ENCODE results near the gene HOXD12. TPM values are rescaled to one million over a fixed set of nuclear protein-coding genes. Genes with fewer than 3 reads are reported as not detected.

HOXD12 gene, protein sequence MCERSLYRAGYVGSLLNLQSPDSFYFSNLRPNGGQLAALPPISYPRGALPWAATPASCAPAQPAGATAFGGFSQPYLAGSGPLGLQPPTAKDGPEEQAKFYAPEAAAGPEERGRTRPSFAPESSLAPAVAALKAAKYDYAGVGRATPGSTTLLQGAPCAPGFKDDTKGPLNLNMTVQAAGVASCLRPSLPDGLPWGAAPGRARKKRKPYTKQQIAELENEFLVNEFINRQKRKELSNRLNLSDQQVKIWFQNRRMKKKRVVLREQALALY
- total RNA-seq = not detected

DNA sequence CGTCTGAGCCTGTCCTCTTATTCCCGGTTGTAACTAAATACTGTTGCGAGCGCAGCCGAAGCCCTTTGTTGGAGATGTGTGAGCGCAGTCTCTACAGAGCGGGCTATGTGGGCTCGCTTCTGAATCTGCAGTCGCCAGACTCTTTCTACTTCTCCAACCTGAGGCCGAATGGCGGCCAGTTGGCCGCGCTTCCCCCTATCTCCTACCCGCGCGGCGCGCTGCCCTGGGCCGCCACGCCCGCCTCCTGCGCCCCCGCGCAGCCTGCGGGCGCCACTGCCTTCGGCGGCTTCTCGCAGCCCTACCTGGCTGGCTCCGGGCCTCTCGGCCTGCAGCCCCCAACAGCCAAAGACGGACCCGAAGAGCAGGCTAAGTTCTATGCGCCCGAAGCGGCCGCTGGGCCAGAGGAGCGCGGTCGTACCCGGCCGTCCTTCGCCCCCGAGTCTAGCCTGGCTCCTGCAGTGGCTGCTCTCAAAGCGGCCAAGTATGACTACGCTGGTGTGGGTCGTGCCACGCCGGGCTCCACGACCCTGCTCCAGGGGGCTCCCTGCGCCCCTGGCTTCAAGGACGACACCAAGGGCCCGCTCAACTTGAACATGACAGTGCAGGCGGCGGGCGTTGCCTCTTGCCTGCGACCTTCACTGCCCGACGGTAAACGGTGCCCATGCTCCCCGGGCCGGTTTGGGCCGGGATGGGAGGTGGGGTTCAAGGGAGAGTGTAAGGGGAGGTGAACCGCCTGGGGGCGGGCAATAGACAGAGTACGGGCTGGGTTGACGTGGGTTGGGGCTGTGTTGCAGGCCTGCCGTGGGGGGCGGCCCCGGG, at the start of gene HOXD12:
Gene HOXD12, plus strand, starts transcription at position 68 of the 819 bp plus-strand sequence. Its CDS starts 7 bp downstream, at position 75.

DNA sequence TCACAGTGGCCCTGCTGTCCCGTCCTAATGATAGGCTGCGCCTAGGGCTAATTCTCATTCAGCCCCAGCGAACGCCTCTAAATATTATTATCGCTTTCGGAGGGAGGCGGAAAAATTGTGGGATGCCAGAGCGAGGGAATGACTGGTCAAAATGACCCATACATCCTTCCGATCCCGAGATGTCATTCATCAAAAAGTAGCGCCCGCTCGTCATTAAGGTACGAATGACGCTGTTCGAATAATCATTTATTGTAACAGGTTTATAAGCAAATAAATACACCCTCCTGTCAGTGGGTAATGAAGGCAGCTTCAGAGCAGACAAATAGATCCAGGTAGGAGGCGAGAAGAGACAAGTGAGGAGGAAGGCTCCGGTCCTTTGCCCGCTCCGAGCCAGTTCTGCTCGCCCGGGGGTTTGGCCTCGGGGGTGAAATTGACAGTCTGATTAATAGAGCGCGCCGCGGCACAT, 15.8 kb upstream of the HOXD12 start, which contains the start of gene EVX2:
Gene EVX2, minus strand, starts transcription at position 167 of the 466 bp plus-strand sequence. CDS start 186 bp downstream, outside the sequence.

DNA sequence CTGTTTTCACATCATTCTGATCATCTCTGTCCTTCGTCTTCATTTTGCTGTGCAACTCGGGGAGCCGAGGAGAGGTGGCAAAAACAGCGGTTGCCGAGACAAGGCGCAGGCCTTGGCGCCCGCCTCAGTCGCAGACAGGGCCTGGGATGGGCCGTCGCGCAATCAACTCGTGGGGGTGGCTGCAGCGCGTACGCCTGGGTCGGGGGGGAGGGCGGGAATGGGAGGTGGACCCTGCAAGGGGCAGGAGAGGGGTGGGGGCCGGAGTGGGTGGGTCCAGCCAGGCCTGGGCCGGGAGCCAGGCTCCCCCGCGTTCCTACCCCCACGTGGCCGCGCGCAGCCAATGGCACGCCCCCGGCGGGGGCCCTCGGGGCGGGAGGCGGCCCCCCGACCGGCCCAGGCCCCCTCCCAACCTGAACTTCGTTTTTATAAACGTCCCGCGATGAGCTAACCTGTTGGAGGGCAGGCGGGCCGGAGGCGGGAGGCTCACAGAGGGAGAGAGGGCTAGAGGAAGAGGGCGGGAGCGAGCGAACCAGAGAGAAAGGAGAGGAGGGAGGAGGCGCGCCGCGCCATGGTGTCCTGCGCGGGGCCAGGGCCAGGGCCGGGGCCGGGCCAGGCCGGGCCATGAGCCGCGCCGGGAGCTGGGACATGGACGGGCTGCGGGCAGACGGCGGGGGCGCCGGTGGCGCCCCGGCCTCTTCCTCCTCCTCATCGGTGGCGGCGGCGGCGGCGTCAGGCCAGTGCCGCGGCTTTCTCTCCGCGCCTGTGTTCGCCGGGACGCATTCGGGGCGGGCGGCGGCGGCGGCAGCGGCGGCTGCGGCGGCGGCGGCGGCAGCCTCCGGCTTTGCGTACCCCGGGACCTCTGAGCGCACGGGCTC, 7.1 kb upstream of the HOXD12 start, which contains the start of gene HOXD13:
Gene HOXD13, plus strand, starts transcription at position 452 of the 875 bp plus-strand sequence. Its CDS starts 170 bp downstream, at position 622.

DNA sequence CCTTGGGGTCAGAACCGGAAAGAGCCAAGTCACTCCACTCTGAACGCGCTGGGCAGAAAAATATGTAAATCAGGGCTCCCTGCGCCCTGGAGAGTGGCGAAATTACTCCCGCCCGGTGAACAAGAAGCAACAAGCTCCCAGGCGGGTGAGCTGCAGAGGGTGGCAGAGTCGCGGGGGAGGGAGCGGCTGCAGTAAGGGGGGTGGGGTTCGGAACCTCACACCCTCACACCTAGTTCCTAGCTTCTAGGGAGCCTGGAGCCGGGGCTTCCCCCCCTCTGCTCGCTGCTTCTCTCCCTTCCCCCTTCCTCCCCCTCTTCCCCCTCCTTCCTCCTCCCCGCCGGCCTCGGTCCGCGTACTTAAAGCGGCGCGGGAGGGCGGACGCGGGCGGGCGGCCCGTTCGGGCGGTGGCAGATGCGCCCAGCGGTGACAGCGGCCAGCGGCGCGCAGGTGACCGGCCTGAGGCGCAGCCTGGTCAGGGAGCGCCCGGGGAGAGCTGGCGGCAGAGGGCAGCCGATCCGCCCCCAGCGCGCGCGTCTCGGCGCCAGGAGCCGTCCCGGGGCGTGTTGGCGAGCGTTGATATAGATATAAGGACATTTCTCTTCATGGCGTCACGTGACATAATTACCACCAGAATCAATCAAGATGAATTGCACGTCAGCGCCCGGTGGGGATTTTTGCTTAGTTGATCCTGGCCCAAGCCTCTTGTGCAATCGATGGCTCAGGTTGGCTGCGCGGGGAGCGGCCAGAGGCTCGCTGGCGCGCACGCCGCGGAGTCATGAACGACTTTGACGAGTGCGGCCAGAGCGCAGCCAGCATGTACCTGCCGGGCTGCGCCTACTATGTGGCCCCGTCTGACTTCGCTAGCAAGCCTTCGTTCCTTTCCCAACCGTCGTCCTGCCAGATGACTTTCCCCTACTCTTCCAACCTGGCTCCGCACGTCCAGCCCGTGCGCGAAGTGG, 7.3 kb downstream of the HOXD12 start, which contains the start of gene HOXD11:
Gene HOXD11, plus strand, starts transcription at position 700 of the 959 bp plus-strand sequence. Its CDS starts 76 bp downstream, at position 776.

DNA sequence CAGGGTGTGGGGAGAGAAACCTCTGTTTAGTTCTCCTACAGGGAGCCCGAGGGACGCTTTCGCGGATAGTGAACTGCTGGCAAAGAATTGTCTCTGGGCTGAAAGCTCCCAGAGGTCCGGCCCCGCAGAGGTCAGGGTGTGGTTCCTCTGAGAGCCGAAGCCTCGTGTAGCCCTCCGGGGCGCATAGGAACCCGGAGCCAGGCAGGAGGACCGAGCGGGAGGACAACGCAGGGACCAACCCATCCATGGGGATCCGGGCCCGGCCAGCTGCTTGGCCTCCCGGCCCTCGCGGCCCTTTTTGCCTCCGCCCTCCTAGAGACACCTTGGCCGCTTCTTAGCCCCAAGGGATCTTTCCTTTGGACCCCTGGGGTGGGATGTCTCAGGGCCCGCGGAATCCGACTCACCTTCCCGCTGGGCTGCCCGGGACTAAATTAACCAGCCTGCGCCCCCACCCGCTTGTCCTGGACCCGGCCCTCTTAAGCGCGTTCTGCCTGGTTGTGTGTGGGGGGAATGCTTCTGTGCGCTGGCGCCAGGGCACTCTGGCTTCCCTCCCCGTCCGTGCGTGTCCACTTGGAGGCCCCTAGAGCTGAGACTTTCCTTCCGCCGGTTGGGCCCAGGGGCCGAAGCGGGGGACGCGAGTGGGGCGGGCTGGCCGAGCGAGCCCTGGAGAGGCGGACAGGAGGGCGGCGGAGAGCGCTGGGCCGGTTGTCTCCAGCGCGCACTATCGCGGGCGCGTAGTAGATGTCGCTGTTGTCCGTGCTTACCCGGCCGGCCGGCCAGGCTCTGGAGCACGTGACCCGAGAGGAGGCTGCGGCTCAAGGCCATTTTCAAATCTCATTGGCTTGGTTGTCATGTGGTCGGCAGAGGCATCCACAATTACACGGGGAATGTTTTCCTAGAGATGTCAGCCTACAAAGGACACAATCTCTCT, 16.6 kb downstream of the HOXD12 start, which contains the start of gene HOXD10:
Gene HOXD10, plus strand, starts transcription at position 896 of the 931 bp plus-strand sequence. CDS start 56 bp downstream, outside the sequence.

DNA sequence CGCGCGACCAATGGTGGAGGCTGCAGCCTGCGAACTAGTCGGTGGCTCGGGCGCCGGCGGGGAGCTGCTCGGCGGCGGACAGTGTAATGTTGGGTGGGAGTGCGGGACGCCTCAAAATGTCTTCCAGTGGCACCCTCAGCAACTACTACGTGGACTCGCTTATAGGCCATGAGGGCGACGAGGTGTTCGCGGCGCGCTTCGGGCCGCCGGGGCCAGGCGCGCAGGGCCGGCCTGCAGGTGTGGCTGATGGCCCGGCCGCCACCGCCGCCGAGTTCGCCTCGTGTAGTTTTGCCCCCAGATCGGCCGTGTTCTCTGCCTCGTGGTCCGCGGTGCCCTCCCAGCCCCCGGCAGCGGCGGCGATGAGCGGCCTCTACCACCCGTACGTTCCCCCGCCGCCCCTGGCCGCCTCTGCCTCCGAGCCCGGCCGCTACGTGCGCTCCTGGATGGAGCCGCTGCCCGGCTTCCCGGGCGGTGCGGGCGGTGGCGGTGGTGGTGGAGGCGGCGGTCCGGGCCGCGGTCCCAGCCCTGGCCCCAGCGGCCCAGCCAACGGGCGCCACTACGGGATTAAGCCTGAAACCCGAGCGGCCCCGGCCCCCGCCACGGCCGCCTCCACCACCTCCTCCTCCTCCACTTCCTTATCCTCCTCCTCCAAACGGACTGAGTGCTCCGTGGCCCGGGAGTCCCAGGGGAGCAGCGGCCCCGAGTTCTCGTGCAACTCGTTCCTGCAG, 23.3 kb downstream of the HOXD12 start, which contains the start of gene HOXD9:
Gene HOXD9, plus strand, starts transcription at position 37 of the 728 bp plus-strand sequence. Its CDS starts 50 bp downstream, at position 87.

DNA sequence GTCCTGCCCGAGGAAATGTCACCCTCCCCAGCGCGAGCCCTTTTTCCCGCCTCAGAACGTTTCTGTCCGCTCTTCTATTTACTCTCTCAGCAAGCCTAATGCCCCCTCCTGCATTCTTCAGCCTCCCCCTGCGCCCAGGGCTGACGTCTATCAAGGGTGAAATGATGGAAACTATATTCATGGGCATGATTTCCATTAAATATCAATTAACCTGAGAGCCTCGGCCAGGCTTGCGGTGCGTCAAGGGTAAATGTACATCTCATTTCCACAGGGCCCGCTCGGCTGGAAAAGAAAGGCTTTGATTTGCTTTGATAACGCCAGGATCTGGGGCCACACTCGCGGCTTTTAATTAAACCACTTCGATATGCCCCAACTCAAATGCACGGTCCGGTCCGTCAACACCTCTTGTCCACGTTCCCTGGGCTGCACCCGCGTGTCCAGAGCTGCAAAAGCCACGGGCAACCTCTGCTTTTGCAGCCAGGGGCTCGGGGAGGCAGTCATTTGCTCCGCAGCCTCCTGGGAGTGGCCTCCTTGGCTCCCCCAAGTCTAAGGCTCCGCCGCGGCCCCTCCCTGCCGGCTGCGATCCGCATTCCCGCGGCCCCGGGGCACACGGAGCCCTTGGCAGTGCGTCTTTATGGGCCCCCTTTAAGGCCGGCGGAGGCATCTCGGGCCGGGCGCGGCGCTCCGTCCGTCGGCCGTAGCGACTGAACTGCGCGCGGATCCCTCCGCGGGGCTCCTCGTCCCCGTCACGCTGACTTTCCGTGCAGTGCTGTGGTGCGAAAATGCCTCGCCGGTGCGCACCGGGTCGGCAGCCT, 29.6 kb downstream of the HOXD12 start, which contains the start of gene HOXD8:
Gene HOXD8, plus strand, starts transcription at position 724 of the 815 bp plus-strand sequence. CDS start 662 bp downstream, outside the sequence.

DNA sequence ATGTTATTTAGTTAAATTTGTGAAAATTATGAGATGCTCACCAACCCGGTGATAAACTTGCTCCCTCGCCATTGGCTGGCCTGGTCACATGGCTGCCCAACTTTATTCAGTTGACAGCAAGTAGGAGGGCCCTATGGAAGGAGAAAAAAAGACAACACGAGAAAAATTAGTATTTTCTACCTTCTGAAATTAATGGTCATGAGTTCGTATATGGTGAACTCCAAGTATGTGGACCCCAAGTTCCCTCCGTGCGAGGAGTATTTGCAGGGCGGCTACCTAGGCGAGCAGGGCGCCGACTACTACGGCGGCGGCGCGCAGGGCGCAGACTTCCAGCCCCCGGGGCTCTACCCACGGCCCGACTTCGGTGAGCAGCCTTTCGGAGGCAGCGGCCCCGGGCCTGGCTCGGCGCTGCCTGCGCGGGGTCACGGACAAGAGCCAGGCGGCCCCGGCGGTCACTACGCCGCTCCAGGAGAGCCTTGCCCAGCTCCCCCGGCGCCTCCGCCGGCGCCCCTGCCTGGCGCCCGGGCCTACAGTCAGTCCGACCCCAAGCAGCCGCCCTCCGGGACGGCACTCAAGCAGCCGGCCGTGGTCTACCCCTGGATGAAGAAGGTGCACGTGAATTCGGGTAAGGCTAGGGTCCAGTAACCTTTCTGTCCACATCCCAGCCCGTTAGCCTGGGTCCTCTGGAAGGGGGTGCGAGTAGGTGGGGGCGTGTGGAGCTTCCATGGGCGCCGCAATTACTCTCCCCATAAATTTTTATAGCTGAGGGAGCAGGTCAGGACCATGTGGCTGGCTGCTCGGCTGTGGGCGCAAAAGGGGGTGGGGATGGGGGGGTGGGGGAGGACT, 52.1 kb downstream of the HOXD12 start, which contains the start of gene HOXD4:
Gene HOXD4, plus strand, starts transcription at position 109 of the 846 bp plus-strand sequence. Its CDS starts 84 bp downstream, at position 193.

Small RNAs within 50 kb of the gene (microRNA-seq; reads per million reads assigned to microRNA genes)
- 1.7 reads per million for gene MIR10B (ENCODE audit: borderline microRNAs expressed, borderline replicate concordance)

Other genes with a start within 250 kb of the HOXD12 start
- 10 to 100 TPM; 36.9 to 44.6 TPM for gene LNPK, start 97.5 kb upstream of the HOXD12 start, total RNA-seq
- gene EVX2, start 15.8 kb upstream of the HOXD12 start, total RNA-seq = not detected
- gene HOXD13, start 7.1 kb upstream of the HOXD12 start, total RNA-seq = not detected
- gene HOXD11, start 7.5 kb downstream of the HOXD12 start, total RNA-seq = not detected
- not detected for gene HOXD10, start 17.0 kb downstream of the HOXD12 start, total RNA-seq
- gene HOXD9, start 22.9 kb downstream of the HOXD12 start, total RNA-seq = not detected
- not detected for gene HOXD8, start 29.9 kb downstream of the HOXD12 start, total RNA-seq
- not detected for gene HOXD4, start 51.8 kb downstream of the HOXD12 start, total RNA-seq
- gene HOXD3, start 57.5 kb downstream of the HOXD12 start, total RNA-seq = not detected
- not detected for gene HOXD1, start 88.9 kb downstream of the HOXD12 start, total RNA-seq
- 10 to 100 TPM; 12.4 to 13.2 TPM for gene MTX2, start 169.6 kb downstream of the HOXD12 start, total RNA-seq